AG09309 (cell line): ENCODE data around the gene SULF2.
A peak's percentile ranks its signal among the peaks of the same experiment; 100 is the strongest.

Experiments
- DNase-seq: peaks from one replicate; pipeline ENCODE4 v3.0.0-alpha.2; 2010; ENCODE audit warnings: low read depth
- H3K4me3 ChIP-seq: 2 replicates; pipeline ENCODE4 v1.5.1; 2011; ENCODE audit warnings: mild to moderate bottlenecking, low read depth, low read length, moderate library complexity; ENCODE audit not compliant: control insufficient read depth
- TF ChIP-seq, protein P1 (sequence below): IDR thresholded peaks from 2 replicates; pipeline ENCODE4 v1.5.1; 2011; ENCODE audit warnings: mild to moderate bottlenecking, low read depth, low read length, inconsistent platforms; ENCODE audit not compliant: insufficient read depth, control insufficient read depth; ENCODE audit errors: missing control alignments

The SULF2 gene

DNA sequence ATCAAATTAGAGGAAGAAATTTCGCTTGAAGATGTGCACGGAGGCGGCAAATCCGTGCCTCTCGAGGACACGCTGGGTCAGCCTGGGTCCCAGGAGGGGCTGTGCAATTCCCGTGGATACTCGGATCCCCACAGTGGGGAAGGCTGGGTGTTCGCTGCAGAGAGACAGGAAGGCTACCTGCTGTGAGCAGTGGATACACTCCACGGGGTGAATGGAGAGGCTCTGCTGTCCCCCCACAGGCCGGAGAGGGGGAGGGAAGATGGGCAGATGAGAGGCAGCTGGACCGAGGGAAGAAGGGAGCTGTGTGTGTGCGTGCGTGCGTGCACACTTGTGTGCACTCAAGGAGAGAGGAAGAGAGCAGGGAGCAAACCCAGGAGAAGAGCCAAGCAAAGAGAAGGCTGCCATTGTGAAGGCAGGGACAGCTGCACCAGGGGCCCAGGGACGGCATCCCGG, 57.3 kb downstream of the SULF2 start:
- no peak for DNase-seq
- no peak overlapping the region for H3K4me3 ChIP-seq
- TF ChIP-seq, protein P1, sequence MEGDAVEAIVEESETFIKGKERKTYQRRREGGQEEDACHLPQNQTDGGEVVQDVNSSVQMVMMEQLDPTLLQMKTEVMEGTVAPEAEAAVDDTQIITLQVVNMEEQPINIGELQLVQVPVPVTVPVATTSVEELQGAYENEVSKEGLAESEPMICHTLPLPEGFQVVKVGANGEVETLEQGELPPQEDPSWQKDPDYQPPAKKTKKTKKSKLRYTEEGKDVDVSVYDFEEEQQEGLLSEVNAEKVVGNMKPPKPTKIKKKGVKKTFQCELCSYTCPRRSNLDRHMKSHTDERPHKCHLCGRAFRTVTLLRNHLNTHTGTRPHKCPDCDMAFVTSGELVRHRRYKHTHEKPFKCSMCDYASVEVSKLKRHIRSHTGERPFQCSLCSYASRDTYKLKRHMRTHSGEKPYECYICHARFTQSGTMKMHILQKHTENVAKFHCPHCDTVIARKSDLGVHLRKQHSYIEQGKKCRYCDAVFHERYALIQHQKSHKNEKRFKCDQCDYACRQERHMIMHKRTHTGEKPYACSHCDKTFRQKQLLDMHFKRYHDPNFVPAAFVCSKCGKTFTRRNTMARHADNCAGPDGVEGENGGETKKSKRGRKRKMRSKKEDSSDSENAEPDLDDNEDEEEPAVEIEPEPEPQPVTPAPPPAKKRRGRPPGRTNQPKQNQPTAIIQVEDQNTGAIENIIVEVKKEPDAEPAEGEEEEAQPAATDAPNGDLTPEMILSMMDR = no peak

DNA sequence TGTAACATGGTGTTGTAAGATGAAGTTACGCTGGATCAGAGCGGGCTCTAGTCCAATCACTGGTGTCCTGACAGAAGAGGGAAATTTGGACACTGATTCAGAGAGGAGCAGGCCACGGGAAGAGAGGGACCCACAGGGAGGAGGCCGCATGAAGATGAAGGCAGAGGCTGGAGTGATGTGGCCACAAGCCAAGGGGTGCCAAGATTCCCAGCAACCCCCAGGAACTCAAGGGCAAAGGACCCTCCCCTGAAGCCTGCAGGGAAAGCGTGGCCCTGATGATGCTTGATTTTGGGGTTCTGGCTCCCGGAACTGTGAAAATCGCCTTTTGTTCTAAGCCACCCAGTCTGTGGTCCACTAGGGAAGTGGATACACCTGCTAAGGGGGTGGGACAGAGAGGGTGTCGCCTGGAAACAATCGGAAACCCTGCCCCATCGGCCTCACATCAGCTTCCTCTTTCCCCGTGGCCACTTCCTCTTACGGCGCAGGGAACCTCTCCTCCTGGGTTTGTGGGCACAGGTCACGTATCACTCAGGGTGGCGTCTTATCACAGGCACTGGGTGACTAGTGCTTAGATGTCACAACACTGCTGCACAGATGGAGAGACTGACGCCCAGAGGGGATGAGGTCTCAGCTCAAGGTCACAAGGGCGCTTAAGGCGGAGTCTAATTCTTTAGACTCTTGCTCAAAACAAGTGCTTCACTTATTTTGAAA, 58.0 kb downstream of the SULF2 start:
- no peak for DNase-seq
- no peak overlapping the region for H3K4me3 ChIP-seq
- TF ChIP-seq, protein P1 = no peak

DNA sequence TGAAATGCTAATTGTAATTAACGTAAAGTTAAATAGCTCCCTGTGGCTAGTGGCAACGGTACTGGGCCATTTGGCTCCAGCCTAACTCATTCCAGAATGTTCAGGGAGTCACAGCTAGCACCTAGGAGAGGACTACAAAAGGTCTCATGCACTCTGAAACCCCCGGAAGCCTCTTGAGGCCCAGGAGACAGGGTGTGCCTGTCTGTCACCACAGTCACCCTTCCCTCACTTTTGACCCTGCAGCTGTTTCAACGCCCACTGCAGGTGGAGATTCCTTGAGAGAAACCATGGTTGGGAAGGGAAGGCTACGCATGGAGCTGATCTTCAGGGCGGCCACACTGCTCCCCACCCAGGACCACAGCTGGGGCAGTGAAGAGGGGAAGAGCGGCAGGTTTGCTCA, 58.6 kb downstream of the SULF2 start:
- DNase-seq = no peak
- TF ChIP-seq, protein P1 = no peak
- no peak overlapping the region for H3K4me3 ChIP-seq

DNA sequence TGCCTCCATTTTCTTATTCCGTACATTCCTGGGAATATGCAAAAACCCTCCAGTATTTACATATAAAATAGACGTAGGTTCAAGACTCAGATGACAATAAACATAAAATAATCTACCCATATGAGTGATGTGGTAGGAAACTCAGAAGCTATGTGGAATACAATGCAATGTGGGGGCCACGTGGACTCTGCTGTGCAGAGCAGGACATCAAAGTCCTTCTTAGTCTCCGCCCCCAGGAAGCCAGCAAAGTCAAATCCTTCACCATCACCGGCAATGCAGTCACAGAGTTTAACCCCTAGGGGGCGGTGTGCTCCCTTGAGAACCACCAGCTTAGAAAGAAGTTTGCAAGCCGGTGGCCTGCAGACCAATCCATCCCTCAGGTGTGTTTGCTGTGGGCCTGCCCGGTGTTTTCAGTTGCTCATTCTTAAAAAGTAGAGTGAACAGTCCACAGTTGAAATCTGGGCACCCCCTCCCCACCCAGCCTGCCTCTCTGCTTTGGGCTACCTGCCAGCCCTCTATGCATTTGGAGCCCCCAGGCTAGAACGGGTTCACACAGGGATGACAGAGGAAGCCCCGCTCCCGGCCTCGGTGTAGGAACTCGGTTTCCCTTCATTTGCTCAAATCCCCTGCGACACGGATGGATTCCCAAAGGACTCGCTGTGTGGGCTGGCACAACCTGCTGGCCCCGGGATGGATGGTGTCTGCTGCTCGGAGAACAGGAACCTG, 59.9 kb downstream of the SULF2 start:
- peak; percentile 52 for DNase-seq
- no peak overlapping the region for H3K4me3 ChIP-seq
- TF ChIP-seq, protein P1 = peak; percentile 90

DNA sequence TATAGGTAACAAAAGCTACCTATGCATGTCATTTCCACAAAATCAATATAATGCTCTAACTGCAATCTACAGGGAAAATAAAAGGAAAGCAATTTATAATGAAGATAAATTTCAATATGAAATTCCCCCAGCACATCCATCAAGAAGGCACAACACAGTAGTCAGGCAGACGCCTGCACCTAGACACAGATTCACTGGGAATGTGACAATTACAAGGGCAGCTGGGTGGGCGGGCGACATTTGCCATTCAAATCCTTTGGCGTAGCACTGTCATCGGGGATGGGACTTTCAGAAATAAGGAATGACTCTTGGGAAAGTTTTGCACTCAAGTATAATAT, 60.4 kb downstream of the SULF2 start:
- TF ChIP-seq, protein P1 = no peak
- no peak overlapping the region for H3K4me3 ChIP-seq
- DNase-seq = no peak

DNA sequence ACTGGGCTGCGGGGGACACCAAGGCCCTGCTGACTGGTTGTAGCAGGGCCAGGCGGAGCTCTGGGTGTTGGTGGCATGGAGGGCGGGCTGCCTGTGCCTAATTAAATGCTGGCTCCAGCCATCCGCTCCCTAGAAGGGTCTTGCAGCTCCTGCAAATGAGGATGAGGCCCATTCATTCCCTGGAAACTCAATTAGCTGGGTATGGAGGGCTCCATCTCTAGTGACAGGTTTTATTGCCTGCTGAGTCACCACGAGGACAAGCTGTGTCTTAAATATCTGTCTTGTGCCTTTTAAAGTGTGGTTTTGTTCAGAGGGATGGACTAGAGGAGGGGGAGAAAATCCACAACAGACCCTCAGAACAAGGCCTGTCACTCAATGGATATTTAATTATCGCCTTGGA, 60.9 kb downstream of the SULF2 start:
- DNase-seq = no peak
- TF ChIP-seq, protein P1 = no peak

More for the DNA sequence above, 60.9 kb downstream of the SULF2 start:
- H3K4me3 ChIP-seq = no peak overlapping the region
